ENCODE data around the gene FSIP1.

The FSIP1 gene

DNA sequence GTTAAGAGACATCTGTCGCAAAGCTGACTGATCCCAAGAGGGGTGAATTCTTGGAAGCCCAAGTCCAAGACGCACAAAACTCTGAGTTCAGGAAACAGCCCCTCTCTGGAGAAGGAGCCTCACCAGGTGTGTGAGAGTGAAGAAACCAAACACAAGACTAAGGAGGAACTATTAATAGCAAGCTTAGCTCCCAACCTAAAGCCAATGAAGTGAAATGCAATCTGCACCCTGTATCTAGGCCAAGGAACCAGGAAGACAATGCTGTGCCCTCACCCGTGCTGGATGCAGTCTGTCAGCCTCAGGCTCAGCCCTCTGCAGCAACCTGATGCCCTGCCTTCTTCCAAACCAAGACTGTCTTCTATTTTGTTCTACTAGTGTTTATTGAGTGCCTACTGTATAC is 224.2 kb downstream of the FSIP1 start:
- H3K4me3 ChIP-seq (ENCODE audit: low read depth, low read length): no peak overlapping the region
- ChIA-PET CTCF (no interaction called here), POLR2A (no interaction called here)
- TF ChIP-seq, protein P1, sequence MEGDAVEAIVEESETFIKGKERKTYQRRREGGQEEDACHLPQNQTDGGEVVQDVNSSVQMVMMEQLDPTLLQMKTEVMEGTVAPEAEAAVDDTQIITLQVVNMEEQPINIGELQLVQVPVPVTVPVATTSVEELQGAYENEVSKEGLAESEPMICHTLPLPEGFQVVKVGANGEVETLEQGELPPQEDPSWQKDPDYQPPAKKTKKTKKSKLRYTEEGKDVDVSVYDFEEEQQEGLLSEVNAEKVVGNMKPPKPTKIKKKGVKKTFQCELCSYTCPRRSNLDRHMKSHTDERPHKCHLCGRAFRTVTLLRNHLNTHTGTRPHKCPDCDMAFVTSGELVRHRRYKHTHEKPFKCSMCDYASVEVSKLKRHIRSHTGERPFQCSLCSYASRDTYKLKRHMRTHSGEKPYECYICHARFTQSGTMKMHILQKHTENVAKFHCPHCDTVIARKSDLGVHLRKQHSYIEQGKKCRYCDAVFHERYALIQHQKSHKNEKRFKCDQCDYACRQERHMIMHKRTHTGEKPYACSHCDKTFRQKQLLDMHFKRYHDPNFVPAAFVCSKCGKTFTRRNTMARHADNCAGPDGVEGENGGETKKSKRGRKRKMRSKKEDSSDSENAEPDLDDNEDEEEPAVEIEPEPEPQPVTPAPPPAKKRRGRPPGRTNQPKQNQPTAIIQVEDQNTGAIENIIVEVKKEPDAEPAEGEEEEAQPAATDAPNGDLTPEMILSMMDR (IDR thresholded peaks at IDR 0.05; ENCODE audit: insufficient read depth, low read length, missing control alignments): no peak
- no peak for DNase-seq (ENCODE audit: low read depth, low spot score)

DNA sequence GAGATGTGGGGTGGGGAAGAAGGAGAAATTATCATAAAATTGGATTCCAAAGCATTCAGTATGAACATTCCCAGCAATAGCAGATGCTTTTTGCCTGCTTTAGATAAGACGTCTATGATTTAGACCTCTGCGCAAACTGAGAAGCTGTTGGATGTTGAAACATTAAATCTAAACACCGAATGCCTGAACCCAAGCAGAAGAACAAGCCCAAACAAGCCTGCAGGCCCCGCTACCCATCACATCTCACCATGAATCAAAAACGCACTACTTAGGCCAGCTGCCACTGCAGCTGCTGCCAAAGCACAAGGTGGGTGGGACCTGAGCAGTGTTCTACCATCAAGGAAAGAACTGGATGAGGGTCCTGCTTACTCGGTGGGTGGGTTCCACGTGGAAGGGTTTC is 226.2 kb downstream of the FSIP1 start:
- H3K4me3 ChIP-seq (ENCODE audit: low read depth, low read length): no peak overlapping the region
- DNase-seq (ENCODE audit: low read depth, low spot score): no peak
- ChIA-PET CTCF (no interaction called here), POLR2A (no interaction called here)
- TF ChIP-seq, protein P1 (IDR thresholded peaks at IDR 0.05; ENCODE audit: insufficient read depth, low read length, missing control alignments): no peak

DNA sequence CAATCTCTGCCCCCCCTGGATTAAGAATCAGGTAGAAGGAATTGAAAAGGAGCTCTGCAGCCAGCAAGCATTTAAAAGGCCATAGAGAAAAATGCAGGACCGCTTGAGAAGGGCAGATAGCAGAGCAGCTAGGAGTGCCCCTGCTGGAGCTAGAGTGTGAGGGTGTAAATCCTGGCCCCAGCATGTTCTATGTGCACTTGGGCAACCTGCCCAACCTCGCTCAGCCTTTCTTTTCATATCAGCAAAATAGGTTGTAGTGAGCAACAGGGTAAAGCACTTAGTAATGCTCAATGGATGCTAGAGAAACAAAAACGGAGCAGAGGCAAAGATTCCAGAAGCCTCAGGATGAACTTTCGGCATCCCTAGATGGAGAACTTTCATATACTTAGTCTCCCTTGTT is 226.8 kb downstream of the FSIP1 start:
- CTCF ChIA-PET: no interaction called here
- POLR2A ChIA-PET: no interaction called here
- H3K4me3 ChIP-seq (ENCODE audit: low read depth, low read length): no peak overlapping the region
- TF ChIP-seq, protein P1 (IDR thresholded peaks at IDR 0.05; ENCODE audit: insufficient read depth, low read length, missing control alignments): no peak
- DNase-seq (ENCODE audit: low read depth, low spot score): no peak

DNA sequence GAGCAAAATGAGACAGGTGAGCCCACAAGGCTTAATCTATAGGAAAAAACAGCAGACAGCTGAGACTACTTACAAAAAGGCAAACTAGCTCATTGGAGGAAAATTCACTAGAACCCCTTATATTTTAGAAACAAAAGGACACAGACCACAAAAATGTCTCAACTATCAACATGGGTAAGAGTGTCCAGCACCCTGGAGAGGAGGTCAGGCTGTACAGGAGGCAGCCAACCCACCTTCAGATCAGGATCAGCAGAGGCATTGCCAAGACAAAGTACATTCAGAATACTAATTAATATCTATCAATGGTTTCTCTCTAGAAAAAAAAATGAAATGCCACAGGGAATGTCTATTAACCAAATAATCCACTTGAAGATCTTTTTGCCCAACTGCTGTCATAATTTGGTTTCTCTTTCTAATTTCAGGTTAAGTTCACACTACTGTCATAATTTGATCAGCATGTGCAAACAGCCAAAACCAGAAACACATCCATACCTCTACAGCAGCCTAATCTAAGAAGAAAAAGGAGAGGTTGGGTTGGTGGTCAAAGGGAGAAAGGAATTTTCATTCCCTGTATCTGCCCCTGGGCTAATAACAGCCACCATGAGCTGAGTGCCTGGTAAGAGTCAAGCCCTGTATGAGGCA is 227.8 kb downstream of the FSIP1 start:
- DNase-seq (ENCODE audit: low read depth, low spot score): no peak
- TF ChIP-seq, protein P1 (IDR thresholded peaks at IDR 0.05; ENCODE audit: insufficient read depth, low read length, missing control alignments): no peak
- ChIA-PET CTCF (interaction anchor here (1.0 to 1.5 kb wide), 2 partner anchors 11 to 42 kb away, joined by 3 to 4 read pairs; no protein-coding TSS in a partner anchor), POLR2A (interaction anchor here (0.9 kb wide), 1 partner anchor 111 kb away, joined by 3 read pairs; no protein-coding TSS in a partner anchor)
- no peak overlapping the region for H3K4me3 ChIP-seq (ENCODE audit: low read depth, low read length)

DNA sequence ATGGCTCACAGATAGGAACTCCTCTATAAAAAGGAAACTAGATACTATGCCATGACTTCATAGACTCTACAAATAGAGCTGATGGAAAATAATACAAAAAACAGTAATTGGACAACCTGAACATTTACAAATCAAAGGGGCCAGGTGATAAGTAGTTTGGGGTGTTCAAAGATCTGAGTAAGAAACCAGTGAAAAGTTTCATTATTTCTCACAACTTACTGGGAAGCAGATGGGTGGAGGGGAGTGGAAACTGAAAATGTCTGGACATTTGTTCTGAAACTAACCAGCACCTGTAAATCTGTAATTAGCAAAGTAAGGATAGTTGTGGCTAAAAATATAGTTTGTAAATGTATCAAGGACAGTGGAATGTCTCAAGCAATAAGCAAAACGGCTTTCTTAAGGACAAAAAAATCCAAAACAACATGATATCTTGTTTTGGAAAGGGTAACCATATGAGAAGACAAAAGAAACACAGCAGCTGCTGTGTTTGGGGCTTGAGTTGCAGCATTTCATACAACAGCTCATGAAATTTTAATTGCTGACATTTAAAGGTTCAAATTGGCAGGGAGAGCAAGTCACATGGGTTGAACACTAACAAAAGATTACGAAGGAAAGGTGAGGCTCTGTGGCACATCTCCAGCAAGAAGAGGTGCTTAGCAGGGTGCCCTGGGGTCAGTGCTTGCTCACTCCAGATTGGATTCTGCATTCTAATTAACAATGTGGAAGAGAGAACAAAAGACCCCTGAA is 228.5 kb downstream of the FSIP1 start:
- no peak overlapping the region for H3K4me3 ChIP-seq (ENCODE audit: low read depth, low read length)
- no peak for DNase-seq (ENCODE audit: low read depth, low spot score)
- ChIA-PET CTCF (interaction anchor here (1.0 to 1.5 kb wide), 2 partner anchors 10 to 41 kb away, joined by 3 to 4 read pairs; no protein-coding TSS in a partner anchor), POLR2A (interaction anchor here (0.6 kb wide), 1 partner anchor 374 kb away, joined by 3 read pairs; no protein-coding TSS in a partner anchor)
- TF ChIP-seq, protein P1 (IDR thresholded peaks at IDR 0.05; ENCODE audit: insufficient read depth, low read length, missing control alignments): no peak

DNA sequence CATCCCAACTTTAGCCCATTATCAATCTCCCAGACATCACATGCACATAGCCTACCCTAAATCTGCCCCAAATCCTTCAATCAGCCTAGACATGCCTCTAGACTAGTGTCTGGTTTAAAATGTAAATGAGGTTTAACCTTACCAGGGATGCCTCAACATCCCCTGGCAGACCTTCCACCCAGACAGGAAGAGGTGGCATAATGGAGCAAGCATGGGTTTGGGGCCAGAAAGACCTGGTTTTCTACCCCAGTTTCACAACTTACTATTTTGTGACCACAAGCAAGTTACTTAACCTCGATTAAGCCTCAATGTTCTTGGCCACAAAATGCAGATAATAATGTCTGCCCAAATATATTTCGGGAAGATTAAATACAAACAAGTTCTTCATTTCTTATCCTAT is 230.1 kb downstream of the FSIP1 start:
- TF ChIP-seq, protein P1 (IDR thresholded peaks at IDR 0.05; ENCODE audit: insufficient read depth, low read length, missing control alignments): no peak
- no peak overlapping the region for H3K4me3 ChIP-seq (ENCODE audit: low read depth, low read length)
- ChIA-PET CTCF (no interaction called here), POLR2A (no interaction called here)
- DNase-seq (ENCODE audit: low read depth, low spot score): no peak
